ENCODE data around the gene PHPT1.
"Not testable (repeated sequence)": the region's sequence is repeated elsewhere in the genome, so short reads cannot be mapped to it uniquely, and the experiment has no call there.

PHPT1 gene

DNA sequence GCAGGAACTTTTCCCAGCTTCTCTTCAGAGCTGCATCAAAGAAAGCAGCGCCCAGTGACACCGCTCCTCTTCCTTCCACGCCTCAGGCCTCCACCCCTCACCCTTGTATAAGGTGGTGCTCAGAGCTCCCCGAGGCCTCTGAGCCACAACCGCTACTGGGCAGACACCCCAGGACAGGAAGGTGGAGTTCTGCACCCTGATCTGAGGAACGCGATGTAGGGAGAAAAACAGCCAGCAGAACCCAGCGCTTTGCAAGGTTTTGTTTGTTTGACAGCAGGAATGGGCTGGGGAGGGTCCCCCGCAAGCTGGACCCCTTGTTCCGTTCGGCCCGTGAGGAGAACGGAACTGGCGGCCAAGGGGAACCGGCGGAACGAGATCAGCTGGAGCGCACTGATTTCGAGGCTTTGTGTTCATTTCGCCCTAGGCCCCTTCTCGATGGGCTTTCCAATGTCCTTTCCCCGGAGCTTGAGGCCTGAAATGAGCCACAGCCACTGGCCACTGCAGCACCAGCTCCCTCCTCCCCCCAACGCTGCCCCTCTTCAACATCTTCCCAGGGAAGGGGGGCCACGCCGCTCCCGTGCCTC is 12.8 kb downstream of the PHPT1 start:
- DNase-seq, result no peak

GRCh38 chr9:136862849-136863622 is 13.8 kb downstream of the PHPT1 start:
- no peak for DNase-seq

DNA sequence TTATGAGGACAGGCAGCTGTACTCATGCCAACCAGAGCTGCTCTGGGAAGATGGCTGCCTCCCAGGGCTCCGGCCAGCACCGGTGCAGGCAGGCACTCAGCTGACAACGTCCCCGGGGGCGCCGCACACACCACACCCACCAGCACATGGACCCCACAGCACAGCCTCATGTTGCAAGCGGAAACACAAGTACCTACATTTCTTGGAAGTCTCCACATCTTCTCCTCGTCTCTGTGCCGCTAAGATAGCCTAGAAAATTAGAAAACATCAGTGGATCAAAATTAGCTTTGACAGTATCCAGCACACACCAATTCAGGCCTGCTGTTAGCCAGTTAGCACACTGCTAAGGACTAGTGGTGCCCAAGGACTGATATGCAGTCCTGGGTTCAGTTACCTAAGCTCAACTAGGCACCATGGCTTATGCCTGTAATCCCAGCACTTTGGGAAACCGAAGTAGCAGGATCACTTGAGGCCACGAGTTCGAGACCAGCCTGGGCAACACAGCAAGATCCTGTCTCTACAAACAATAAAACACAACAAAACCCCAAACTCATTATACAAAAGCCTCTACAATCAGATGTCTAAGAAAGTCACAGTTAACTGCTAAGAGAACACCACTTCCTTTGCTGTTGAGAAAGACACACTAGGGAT is 14.5 kb downstream of the PHPT1 start:
- DNase-seq, result no peak

DNA sequence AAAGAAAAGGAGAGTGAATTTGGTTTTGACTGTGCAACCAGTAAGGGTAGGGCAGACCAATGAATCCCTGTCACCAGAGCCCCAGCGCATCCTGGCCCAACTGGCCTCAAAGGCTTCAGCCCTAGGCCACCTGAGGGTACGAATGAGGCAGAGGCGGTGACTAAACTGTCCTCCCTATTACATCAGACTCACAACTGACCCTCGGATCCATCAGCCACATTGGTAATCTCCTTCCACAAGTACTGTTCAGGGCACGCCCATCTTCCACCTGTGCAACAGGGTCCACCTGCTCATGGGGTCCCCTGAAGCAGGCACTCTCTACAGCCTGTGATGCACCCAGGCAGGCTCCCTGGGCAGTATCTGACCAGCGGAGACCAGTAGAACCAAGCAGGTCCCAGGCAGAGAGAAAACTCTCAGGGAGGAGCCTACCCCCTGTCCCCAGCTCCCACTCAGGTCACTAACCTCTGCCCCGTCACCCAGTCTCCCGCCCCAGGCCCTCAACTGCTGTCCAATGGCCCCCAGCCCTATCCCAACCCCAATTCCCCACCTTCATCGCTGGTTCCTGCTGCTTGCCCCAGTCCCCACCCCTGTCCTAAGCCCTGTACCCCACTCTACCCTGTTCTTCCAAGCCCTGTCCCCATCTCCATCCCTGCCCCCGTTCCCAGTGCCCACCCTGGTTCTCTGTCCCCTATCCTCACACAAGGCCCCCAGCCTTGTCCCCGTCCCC is 16.0 kb downstream of the PHPT1 start:
- no peak for DNase-seq

DNA sequence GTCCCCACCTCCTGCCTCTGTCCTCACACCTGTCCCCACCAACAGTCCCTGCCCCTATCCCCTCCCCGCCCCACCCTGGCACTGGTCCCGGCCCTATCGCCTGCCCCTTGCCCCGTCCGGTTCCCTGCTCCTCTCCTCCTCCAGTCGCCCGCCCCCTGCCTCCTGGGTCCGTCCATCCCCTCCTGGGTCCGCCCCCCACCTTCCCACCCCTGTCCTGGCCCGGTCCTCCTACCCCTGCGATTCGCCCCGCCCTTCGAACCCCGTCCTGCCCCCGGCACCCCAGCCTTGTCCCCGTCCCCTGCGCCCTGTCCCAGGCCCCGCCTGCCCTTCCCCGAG is 16.5 kb downstream of the PHPT1 start:
- DNase-seq, result no peak

GRCh38 chr9:136866898-136867421 is 17.8 kb downstream of the PHPT1 start:
- not testable (repeated sequence) for DNase-seq

- DNase-seq, result no peak
Observed at GRCh38 chr9:136867480-136867879, 18.3 kb downstream of the PHPT1 start.

DNA sequence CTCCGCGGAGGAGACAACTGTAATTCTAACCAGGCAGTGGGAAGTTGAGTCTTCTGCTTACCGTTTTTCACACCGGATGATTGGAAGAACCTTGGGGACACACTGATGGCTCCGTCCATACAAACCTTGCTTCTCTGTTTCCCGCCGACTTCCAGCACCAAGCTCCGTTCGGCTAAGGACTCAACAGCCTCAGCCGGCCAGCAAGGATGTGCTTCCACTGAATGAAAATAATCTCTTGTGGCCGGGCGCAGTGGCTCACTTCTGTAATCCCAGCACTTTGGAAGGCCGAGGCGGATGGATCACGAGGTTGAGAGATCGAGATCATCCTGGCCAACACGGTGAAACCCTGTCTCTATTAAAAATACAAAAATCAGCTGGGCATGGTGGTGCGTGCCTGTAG is 18.7 kb downstream of the PHPT1 start:
- DNase-seq, result no peak

GRCh38 chr9:136868644-136869043 is 19.4 kb downstream of the PHPT1 start:
- no peak for DNase-seq

- DNase-seq, result not testable (repeated sequence)
Observed at GRCh38 chr9:136869611-136870010, 20.4 kb downstream of the PHPT1 start.

DNA sequence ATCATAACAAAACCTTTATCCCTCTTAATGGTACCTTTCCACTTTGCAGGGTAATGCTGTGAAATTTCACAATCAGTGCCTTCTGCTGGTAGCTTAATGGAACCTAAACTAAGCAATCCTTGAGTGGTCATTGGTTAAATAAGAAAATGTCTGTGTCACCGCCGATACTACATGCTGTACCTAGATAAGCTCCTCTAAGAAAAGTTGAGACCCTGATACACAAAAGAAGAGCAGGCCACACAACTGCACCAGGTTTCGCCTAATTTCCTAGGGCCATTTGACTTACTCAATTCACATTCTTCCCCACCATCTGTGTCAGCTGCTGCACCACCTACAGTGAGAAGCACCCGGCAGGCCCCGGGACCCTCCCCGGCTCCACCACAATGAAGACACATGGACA is 25.9 kb downstream of the PHPT1 start:
- no peak for DNase-seq

DNA sequence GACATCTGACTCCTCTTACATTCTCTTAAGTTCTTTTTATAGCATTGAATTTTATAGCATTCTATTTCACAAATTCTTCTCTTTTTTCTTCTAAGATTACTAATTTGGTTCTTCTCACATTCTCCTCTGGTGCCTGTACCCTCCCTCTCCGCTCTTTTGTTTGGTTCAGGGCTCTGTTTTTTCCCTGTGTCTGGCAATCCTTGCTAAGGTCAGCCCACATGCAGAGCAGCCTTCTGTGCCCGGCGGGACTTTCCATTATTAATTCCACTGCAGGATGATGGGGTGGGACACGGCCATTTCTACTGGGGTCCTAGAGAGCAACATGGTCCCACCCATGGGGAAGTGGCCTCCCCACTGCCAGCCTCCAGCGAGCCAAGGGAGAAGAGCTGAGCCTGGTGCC is 27.3 kb downstream of the PHPT1 start:
- no peak for DNase-seq

DNA sequence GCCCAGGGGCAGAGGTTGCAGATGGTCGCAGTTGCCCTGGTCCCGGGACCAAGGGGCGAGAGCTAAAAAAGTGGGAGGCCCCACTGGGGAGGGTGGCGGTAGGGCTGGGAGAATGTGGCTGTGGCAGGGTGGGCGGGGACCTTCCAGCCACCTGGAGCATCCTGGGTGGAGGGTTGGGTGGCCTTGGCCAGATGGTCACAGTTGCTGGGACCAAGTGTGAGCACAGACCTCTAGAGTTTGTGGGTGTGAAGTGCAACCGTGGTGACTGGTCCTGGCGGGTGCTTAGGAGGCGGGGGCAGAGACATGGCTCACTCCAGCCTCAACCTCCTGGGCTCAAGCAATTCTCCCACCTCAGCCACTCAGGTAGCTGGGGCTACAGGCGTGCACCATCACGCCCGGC is 31.4 kb downstream of the PHPT1 start:
- no peak for DNase-seq

GRCh38 chr9:136881691-136882108 is 32.5 kb downstream of the PHPT1 start:
- no peak for DNase-seq

DNA sequence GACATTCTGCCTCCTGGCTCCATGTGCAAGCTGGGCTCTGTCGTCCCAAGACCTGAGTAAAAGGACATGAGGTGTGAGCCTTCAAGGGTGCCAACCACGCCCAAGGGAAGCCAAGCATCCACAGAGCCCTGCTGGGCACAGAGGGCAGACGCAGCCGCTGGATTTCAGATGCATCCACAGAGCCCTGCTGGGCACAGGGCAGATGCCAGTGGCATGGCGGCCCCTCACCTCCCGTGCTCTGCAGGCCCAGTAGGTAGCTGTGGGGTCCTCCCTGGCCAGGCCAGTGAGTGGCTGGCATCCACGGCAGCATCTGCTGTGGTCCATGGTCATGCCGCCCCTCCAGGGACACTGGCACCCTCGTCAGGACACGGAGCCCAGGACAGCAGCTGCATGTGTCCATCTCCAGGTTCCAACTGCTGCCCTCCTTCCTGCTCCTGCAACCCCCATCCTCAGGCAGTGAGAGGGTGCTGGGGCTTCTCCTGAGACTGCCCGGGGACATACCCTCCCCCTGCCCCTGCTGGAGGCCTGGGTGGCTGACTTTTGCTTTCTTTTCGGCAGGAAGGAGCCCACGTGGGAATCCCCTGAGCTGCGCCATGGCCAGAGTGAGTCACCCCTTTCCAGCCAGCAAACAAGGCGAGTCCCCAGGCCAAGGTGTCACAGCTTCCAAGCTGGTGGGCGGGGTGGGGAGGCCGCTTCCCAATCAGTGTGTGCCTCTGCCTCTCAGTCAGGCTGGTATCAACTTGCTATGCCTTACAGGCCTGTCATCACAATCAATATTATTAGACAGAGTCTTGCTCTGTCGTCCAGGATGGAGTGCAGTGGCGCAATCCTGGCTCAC is 33.1 kb downstream of the PHPT1 start:
- DNase-seq, result no peak

- not testable (repeated sequence) for DNase-seq
Observed at GRCh38 chr9:136882947-136883283, 33.7 kb downstream of the PHPT1 start.

DNA sequence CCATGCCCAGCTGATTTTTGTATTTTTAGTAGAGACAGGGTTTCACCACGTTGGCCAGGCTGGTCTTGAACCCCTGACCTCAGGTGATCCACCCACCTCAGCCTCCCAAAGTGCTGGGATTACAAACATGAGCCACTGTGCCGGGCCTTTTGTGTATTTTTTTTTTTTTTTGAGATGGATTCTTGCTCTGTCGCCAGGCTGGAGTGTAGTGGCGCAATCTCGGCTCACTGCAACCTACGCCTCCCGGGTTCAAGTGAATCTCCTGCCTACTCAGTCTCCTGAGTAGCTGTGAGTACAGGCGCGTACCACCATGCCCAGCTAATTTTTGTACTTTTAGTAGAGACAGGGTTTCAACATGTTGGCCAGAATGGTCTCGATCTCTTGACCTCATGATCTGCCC is 34.5 kb downstream of the PHPT1 start:
- DNase-seq, result not testable (repeated sequence)

DNA sequence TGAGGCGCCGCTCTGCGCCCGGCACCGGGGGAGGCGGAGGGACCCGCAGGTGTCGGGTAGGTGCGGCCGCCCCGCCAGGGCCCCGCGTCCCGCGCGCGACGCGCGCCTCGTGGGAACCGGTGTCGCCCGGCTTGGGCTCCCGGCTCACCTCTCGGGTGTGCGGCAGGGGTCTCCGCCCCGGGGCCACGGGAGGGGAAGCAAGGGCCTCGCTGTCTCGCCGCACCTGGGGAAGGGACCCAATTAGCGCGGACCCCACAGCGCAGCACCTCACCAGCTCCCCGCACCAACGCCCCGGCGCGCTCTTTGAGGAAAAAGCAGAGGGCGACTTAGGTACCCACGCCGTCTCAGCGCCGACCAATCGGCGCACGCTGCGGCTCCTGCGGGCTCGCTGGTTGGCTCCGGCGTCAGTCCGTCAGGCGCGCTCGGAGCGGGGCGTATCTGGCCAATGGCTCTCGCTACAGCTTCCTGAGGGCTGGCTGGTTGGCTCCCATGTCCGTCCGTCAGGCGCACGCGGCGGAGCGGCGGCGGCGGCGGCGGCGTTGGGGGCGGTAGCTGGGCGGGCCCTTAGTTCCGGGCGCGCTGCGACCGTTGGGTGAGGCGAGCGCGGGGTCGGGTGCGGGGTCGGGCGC is 36.9 kb downstream of the PHPT1 start, which contains the start of gene TRAF2:
Gene TRAF2 (plus strand): TSS at position 567 of the 629 bp plus-strand sequence. CDS start 12,225 bp downstream, outside the sequence.
- peak; percentile 92 for DNase-seq

DNA sequence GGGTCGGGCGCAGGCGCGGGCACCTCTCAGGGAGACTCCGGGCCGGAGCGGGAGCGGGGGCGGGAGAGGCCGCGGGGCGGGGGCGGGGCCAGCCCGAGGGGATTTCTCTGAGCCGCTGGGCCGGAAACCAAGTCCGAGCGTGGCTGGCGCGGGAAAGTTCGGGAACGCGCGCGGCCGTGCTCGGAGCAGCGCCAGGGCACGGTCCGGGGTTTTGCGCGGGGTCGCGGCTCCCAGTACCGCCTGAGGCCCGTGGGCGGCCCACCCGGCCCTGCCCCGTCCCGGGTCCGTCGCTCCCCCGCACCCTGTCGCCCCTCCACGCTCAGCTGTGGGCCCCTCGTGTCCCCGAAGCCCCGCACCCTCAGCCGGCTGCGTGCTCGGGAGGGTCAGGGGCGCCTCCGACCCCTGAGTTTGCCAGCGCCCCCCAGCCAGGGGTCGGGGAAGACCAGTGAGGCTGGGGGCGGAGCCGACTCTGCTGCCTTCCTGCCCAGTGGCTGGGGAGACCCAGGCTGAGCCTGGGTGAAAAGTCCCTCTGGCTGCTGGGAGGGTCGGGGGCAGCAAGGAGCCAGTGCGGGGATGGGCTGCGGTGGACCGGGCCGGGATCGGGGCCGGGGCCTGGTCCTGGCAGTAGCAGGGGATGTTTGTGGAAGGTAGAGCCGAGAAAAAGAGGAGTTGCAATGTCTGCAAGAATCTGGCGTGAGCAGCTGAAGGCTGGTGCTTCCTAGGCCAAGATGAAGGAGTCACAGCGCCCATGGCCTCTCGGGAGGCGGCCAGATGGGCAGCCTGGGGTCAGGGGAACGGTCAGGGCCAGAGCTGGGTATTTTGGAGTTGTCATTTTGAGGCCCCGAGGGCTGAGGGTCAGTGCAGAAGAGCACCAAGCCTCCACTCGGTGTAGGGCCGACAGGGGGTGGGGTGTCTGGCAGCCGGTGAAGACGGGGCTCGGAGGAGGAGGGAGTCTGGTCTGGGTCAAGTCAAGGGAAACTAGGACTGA is 37.7 kb downstream of the PHPT1 start:
- no peak for DNase-seq

- no peak for DNase-seq
Observed at GRCh38 chr9:136888454-136888853, 39.2 kb downstream of the PHPT1 start.

DNA sequence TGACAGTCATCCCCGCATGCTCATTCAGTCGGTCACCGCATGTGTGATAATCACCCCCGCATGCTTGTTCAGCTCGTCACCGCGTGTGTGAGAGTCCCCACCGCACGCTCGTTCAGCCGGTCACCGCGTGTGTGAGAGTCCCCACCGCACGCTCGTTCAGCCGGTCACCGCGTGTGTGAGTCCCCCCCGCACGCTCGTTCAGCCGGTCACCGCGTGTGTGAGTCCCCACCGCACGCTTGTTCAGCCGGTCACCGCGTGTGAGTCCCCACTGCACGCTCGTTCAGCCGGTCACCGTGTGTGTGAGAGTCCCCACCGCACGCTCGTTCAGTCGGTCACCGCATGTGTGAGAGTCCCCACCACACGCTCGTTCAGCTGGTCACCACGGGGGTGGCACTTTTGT is 40.6 kb downstream of the PHPT1 start:
- no peak for DNase-seq

Data from DMS79 treated with DMSO at 0.1 percent for 48 hours (cell line).